Inflammatory macrophage treated with lipopolysaccharide for 4 hours (primary cell): ENCODE measurements around the gene OR12D2.
"Not testable (repeated sequence)": the region's sequence is repeated elsewhere in the genome, so short reads cannot be mapped to it uniquely, and the experiment has no call there.

Source experiments
- DNase-seq: peaks from one replicate; pipeline ENCODE4 v3.0.0-alpha.2; 2020

The OR12D2 gene, protein sequence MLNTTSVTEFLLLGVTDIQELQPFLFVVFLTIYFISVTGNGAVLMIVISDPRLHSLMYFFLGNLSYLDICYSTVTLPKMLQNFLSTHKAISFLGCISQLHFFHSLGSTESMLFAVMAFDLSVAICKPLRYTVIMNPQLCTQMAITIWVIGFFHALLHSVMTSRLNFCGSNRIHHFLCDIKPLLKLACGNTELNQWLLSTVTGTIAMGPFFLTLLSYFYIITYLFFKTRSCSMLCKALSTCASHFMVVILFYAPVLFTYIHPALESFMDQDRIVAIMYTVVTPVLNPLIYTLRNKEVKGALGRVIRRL

DNA sequence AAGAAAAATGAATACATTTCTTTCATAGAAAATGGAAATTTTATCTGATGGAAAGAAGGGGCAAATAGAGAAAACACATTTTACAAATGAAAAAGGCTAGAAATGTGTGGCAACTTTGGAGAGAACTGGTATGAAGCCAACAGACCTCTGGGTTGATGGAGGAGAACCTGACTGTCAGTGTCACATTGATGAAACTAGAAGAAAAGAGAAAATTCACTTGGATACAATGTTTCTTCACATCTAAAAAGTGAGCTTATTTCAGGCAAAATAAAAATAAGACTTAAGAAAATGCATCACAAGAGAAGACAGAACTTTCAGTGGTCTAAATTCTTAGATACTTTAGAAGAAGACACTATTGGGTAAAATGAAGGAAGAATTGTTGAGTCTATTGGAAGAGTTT is at the start of gene OR12D2:
Gene OR12D2, plus strand, starts transcription at position 301 of the 400 bp plus-strand sequence. CDS start 1,069 bp downstream, outside the sequence.
- no peak for DNase-seq

DNA sequence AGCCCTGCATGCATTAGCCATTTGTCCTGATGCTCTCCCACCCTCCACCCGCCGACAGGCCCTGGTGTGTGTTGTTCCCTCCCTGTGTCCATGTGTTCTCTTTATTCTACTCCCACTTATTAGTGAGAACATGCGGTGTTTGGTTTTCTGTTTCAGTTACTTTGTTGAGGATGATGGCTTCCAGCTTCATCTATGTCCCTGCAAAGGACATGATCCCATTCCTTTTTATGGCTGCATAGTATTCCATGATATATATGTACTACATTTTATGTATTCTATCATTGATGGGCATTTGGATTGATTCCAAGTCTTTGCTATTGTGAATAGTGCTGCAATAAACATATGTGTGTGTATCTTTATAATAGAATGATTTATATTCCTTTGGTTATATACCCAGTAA is 46.1 kb upstream of the OR12D2 start:
- DNase-seq: not testable (repeated sequence)

DNA sequence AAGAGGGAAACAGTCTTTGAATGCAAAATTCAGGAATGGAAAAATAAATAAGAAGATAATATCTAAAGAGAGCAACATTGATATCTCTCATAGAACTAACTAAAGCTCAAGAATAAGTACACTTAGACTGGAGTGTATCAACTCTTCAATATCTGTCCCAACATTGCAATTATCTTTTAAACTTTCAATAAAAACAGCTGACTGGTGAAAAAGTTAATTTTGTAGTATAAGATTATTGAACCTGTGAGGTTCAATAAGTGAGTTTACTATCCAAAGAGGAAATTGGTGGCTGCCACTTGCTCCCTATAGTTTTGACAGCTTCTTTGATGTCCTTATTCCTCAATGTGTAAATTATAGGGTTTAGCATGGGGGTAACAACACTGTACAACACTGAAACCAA is 40.5 kb upstream of the OR12D2 start:
- DNase-seq: no peak

DNA sequence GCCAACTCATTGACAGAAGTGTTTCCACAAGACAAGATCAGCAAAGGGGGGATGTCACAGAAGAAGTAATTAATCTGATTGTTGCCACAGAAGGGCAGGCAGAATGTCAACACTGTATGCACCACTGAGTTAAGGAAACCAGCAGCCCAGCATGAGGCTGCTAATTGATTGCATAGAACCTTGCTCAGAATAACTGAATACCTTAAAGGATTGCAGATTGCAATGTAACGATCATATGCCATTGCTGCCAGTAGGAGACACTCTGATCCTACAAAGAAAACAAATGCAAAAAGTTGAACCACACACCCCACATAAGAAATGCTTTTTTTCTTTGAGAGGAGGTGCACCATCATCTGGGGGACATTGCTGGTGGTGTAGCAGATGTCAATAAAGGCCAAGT is 39.8 kb upstream of the OR12D2 start:
- no peak for DNase-seq

DNA sequence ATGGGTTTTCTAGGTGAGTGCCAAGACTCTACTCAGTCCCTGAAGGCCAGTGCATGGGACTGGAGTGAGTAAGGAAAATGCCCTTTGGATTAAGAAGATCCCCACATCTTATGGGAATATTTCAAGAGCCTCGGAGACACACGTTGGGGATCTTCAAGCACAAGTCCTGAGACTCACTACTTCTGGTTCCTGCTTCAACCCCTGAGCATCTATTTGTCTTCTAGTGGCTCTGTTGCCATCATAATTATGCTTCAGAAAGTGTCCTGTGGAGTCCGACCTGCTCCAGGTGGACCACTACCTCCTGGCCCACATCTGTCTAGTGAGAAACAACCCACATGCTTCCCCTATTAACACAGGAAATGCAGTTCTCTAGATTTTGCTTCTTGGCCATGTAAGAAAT is 26.7 kb upstream of the OR12D2 start, which contains the start of gene OR5V1:
Gene OR5V1, minus strand, starts transcription at position 101 of the 400 bp plus-strand sequence. CDS start 12,670 bp downstream, outside the sequence.
- DNase-seq: no peak

DNA sequence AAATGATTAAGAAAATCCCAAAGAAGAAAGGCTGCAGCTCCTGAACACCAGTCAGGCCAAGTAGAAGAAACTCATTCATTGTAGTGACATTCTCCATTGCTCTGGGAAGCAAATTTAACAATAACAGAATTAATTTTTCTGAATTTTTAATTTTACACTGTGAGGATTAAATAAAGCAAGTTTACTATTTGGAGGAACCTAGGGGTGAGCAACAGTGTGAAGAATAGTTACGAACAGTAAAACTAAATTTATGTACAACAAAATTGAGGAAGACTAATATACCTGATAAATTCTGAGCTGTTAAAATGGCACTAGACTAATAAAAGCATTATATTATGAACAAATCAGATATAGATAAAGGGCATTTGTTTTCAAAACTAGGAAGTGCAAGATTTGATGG is 20.2 kb upstream of the OR12D2 start, which contains the start of gene OR12D3:
Gene OR12D3, minus strand, starts transcription at position 101 of the 400 bp plus-strand sequence. Its CDS starts 4 bp downstream, at position 97.
- DNase-seq: no peak

DNA sequence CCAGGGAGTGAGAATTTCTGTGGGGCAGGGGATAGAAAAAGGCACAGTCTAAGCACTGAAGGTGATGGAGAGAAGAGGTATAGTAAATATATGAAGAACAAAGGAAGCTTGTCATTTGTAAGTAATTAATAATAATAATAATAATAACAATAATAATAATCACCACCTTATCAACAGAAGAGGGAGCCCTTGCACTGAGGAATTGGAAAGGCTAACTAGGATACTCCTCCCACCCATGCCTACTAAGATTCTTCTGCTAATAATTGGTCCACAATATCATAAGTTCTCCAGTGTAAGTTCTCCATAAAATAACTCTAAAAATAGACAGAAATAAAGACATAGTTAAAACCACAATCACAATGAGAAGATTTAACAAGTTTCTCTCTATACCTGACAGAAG is 19.4 kb upstream of the OR12D2 start:
- DNase-seq: peak; percentile 8

DNA sequence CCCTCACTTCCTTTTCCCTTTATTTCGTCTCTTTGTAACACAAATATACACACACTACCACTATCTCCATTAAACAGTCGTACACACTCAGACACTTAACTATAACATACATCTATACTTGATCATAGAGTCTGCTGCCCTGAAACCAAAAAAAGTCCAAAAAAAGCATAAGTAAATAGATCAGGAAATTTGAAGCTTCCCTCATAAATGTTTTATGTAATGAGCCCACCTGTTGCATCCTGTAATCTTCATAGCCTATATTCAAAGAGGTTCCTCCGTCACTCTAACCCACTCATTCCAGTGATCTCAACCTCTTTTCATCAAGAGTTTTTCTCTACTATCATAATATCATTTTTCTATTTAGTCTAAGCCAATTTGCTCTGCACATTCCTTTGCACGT is 6.9 kb upstream of the OR12D2 start:
- DNase-seq: no peak

DNA sequence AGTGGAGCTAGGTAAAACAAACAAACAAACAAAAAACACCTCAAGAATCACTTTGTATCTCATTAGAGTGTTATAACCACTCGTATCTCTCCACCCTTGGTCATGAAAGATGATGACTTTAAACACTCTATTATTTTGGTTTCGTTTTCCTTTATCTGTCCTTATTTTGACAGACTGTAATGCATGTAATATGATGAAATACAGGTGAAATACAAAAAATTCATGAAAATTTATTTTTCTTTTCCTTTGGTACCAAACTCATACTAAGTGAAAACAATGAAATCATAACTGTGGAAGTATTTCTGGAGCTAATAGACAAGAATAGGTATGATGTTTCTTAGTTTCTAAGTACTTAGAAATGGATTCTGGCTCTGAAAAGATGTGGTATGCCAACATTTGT is 4.1 kb downstream of the OR12D2 start:
- DNase-seq: no peak

DNA sequence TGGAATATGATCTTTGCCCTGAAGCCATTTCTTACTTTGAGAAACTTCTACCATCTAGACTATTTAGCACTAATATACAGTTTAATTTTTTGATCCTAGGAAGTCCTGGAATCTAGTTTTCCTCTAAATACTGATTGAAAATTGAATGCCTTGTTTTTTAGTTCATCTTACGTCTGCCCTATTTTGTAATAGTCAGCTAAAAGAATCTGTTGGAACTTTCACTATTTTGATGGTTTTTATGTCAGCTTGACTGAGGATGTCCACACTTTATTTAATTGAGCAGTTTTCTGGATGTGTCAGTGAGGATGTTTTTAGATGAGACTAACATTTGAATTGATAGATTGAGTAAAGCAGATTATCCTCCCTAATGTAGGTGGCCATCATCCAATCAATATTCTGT is 8.4 kb downstream of the OR12D2 start:
- DNase-seq: no peak

DNA sequence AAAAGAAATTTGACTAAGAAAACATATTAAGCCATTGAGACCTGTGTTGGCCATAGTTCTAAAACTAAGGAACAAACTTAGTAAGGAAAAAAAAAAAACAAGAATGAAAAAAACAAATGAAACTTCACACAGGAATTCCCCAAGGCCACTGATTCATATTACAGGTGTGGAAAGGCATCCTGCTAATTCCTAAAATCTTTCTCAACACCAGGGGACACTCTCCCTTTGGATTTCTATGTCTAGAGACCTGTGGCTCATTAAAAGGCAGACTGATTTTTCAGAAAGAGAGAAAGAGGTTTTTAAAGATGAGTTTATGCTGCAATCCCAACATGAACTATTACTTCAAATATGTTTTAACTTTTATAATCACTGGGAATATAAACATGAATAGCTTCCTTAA is 19.2 kb downstream of the OR12D2 start, which contains the start of gene OR12D1:
Gene OR12D1, plus strand, starts transcription at position 341 of the 400 bp plus-strand sequence.
- DNase-seq: no peak

DNA sequence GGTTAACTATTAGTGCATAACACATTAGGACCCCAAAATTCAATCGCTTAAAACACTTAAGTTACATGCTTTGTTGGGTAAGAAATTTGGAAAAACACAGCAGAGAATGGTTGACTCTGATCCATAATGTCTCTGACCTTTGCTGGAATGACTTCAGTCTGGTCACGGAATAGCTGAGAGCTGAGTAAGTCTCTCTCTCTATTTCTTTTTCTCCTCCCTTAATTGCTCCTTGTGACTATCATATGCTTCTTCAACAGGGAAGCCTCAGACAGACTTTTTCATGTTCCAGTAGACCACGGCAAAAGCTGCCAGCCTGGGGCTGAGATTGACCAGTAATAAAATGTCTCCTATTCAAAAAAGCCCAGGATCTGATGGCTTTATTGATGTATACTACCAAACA is 24.1 kb downstream of the OR12D2 start:
- no peak for DNase-seq

DNA sequence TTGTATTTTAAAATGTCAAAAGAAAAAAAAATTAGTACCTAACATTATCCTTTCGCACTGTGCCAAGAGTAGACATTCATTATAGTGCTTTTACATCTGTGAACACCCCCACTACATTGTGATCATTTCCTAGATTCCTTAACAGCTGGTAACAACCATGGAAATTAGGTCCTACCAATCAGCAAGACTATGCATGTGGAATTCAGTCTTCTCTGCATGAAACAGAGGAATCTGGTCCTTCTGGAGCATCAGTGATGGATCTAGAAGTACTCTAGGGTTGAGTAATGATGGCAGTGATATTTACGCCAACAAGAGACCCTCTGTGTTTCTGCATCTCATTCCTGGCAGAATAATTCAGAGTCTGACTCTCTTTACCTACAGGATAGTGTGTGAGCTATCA is 28.7 kb downstream of the OR12D2 start:
- no peak for DNase-seq

DNA sequence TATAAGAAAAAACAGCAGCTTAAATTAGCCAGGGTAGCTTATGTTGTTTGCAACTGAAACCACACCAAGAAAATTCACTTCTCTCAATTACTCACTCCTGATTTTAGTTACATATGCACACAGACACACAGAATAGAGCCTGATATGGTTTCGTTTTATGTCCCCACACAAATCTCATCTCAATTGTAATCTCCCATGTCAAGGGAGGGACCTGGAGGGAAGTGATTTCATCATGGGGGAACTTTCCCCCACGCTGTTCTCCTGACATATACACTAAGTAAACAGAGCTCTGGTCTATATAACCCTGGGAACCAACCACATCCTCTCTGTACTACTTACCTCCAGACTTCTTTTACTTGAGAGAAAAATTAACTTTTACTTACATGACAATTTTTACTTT is 29.1 kb downstream of the OR12D2 start:
- DNase-seq: no peak

DNA sequence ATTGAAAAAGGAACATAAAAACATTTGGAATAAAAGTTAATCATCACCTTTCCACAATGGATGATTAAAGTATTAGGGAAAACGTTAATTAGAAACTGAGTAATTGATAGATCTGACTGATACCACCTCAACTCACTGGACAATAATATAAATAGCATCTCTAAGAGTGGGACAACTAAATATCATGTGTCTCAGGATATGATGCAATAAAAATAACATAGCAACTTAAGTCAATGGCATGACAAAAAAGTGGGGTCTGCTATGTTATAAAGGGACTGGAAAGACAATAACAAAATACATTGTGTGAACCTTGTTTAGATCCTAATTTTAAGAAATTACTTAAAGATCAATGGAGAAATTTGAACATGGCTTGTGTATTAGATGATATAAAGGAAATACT is 29.6 kb downstream of the OR12D2 start:
- no peak for DNase-seq

DNA sequence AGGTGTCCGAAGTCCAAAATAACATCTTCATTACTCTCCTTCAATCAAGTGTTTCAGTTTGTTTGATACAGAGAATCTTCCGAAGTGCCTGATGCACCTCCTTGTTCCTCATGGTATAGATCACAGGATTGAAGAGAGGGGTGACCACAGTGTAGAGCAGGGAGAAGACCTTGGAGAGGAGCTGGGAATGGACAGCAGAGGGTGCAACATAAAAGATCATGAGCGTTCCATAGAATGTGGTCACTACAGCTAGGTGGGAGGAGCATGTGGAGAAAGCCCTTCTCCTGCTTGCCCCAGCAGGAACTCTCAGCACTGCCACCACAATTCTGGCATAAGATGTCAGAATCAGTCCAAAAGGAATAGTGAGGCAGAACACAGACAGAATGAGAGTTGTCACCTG is 31.2 kb downstream of the OR12D2 start:
- DNase-seq: no peak

DNA sequence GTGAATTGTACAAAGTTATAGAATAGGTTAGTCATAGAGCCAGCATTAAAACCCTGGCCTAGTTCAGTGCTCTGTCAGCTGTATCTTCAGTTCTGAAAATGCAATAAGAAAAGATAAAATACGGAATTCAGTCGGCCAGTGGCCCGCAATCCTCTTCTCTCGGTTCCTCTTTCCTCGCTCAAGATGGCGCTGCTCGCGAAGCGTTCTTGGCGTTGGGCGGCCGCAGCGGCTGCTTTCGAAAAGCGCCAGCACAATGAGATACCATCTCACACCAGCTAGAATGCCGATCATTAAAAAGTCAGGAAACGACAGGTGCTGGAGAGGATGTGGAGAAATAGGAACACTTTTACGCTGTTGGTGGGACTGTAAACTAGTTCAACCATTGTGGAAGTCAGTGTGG is 41.3 kb downstream of the OR12D2 start:
- not testable (repeated sequence) for DNase-seq

DNA sequence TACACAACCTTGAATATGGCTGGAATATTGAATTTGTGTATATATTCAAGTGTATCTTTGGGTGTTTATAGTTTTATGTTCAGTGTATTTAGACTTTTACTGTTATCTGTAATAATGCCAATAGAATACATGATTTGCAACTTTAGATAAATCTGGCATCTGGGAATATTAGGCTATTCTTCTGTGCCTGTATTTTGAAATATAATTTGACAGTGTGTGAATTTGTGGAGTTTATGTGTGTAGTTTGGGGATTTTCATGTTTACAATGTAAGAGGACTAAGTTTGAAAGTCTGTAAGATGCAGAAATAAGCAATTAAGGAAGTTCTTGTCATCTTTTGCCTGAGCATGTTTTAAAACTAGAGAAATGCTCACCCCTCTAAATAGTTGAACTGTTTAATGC is 43.6 kb downstream of the OR12D2 start, which contains the start of gene OR10C1:
Gene OR10C1, plus strand, starts transcription at position 301 of the 400 bp plus-strand sequence. CDS start 710 bp downstream, outside the sequence.
- DNase-seq: no peak

DNA sequence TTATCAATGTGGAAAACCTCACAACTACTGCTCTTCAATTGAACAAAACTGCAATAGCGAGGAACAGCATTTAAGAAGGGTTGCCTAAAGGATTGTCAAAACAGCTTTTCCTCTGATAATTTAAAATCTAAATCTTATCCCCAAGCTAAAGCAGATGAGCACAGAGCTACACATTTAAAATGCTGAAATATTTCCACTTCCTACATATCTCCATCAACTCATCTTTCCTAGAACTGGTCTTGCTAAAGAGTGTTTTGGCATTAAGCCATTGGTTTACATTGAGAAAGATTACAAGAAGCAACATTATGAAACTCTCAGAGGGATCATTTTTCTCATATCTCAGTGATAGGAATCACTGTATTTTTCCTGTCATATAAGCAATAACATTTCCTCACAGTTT is 47.3 kb downstream of the OR12D2 start:
- DNase-seq: no peak

DNA sequence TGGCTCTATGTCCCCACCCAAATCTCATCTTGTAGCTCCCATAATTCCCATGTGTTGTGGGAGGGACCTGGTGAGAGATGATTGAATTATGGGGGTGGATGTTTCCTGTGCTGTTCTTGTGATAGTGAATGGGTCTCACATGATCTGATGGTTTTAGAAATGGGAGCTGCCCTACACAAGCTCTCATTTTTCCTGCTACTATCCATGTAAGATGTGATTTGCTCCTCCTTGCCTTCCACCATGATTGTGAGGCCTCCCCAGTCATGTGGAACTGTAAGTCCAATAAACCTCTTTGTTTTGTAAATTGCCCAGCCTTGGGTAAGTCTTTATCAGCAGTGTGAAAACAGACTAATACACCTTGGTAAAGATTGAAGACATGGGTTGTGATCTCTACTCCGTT is 48.6 kb downstream of the OR12D2 start:
- not testable (repeated sequence) for DNase-seq
